HG02623 (cell line): ENCODE measurements around the gene DMD.

Experiments
- ATAC-seq: cut with Tn5 transposase; IDR thresholded peaks from one replicate; pipeline ENCODE4 v1.9.1; 2021; ENCODE audit warnings: moderate library complexity; ENCODE audit not compliant: unreplicated experiment

The DMD gene

DNA sequence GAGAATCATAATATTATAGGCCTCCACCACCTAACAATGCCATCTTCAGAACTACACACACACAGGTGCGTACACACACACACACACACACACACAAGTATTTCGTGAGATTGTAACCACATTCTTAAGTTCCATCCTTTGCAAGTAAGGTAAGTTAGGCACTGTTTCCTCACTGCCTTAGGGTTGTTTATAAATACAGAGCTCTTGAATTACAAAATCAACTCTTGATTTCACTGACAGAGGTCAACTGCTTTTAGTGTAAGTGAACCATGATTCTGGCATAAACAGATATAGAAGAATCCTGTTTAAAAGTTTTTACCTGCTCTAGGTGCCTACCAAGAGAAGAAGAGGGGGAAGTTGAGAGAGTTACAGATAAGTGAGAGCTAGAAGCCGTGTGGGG is 166.1 kb downstream of the DMD start:
- ATAC-seq: no peak

DNA sequence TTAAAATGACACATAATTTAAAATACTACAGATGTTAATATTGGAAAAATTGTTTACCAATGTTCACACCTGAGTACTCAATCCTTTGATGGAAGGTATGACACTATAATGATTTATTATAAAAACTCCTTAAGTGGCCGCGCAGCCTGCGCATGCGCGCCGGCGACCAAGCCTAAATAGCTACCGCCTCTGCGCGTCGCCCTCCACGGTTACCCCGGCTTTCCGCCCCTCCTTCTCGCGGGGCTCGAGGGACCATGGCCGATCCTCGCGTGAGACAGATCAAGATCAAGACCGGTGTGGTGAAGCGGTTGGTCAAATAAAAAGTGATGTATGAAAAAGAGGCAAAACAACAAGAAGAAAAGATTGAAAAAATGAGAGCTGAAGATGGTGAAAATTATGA is 170.2 kb downstream of the DMD start:
- no peak for ATAC-seq

DNA sequence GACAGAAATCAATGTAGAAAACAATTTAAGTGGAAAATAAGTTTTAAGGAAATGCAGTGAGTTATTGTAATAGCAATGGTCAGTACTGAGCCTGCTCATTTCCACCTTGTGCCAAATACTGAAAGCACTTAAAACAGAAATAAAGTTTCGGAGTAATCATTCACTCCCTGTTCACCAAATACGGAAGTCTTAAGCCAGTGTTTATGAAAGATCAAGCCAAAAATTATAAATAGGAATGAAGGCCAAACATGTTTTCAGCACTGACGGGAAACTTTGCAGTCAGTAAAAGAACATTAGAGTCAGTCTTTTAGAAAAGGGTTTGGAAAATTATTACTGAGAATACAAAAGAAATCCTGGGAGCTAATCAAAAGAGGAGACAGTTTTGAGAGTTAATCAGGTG is 178.6 kb downstream of the DMD start:
- no peak for ATAC-seq

DNA sequence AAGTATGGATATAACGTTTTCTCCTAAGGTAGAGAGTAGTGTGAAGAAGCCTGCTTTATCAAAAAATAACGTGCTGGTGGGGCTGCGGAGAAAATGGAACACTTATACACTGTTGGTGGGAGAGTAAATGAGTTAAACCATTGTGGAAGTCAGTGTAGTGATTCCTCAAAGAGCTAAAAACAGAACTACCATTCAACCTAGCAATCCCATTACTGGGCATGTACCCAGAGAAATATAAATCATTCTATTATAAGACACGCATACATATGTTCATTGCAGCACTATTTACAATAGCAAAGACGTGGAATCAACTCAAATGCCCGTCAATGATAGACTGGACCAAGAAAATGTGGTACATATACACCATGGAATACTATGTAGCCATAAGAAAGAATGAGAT is 196.4 kb downstream of the DMD start:
- no peak for ATAC-seq

DNA sequence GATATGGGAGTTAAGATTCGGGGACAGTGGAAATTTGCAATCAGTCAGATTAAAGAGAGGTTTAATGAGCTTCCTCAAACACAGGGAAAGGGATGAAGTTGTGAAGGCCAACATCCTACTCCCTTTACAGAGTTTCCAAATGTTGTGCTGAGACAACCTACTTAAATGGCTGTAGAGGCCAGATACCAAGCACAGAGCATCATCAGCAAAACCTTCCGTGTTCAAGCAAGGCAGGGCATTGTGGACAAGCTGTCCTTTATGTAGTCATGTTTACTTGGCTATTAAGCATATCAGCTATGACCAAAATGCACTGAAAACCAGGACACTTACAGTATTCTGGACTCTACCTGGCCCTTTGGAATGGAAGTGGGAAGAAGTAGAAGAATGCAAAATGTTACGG is 197.3 kb downstream of the DMD start:
- no peak for ATAC-seq

DNA sequence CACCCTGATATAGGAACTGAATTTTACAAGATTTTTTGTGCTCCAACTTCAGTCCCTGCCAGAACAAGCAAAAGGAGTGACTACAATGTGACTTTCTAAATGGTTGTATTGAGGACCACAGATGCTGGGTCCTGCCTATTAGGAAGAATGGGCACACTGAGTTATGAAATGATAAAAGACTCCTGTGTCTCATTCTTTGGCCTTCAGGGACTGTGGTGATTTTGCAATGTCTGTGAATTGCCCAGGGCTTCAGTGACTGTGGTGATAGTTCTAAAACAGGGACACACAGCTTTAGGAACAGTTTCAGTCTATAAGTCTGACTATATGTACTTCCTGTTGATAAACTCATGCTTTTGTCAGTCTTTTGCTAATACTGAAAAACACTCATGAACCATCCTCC is 210.2 kb downstream of the DMD start:
- no peak for ATAC-seq

DNA sequence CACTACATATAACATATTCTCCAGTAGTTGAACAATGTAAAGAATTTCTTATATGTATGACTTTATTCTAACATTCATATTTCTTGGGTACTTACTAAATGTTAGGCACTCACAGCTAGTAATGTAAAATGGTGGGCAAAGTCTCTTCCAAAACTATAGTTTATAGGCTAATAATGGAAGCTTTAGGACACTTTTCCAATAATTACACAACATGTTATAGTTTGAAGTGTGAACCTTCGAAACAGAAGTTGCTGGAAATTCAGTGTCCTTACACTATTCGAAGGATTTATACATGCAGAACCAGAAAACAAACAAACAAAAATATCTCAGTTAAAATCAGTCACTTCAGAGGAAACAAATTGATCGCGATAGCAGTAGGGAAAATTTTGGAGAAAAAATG is 212.6 kb downstream of the DMD start:
- no peak for ATAC-seq

DNA sequence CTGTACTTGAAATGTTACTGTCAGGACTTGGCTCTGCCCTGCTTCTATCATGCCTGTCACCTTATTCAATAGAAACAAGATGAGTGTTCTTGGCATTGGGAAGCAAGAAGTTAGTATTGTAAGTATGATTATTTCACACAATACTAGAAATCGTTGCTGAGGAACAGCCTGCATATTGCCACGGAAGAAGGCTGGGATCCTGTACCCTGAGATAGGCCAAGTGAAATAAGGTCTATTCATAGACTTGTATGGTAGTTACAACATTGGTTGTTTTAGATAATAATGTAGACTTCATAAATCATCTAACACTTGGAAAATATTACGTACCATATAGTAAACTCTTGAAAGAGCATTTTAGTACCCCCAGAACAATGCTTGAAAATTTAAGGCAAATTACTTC is 215.9 kb downstream of the DMD start:
- ATAC-seq: no peak

DNA sequence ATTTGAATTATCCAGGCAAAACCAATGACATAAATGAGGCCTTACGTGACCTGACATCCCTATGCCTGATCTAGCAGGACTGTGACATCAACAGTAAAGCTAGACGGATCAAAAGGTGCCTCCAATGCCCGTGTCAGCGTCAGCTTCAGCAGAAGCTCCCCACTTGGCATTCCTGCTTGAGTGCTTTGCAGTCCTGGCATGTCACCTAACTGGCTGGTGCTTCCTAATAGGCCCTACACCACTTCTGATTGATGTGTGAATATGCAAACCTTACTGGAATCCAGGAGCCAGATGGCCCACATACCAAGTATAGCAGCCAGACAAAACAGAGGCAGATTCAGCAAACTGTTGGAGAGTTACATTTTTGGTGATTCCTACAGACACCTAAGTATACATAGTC is 224.2 kb downstream of the DMD start:
- no peak for ATAC-seq

DNA sequence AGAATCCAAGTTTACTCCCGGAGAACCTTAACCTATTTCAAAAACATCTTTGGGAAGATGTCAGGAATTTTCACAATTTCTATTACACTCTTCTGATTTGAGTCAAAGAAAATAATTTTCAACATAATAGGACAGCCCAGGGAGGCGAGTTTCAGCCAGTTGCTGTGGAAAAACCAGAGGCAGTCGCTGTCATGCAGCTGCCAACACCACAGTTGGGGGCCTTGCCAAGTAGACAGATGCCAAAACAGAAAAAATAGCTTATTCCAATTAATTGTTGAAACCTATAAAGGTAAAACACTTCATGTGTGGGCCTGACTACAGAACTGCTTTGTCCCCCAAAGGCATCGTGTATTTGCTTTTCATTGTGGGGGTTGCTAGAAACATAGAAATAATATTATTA is 225.8 kb downstream of the DMD start:
- ATAC-seq: no peak

DNA sequence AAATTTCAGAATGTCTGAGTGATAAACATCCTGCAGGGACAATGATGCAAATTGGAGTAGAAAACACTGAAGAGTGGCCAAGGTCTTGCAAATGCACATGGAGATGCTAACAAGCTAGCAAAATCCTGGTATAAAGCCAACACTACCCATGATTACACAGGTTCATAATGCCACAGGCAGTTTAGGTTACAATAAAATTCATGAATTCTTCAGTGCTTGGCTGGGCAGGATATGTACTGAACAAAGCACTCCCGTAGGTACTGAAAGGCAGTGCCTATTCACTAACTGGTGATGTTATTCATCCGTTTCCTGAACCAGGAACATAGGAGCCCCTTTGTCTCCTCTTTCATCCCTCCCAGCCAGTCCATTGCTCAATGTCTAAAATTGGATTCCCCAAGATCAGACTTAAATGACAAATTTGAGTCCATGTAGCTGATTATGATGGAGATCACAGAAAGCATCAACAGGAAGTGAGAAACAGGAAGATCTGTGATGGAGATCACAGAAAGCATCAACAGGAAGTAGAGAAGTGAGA is 244.5 kb downstream of the DMD start:
- ATAC-seq: no peak

DNA sequence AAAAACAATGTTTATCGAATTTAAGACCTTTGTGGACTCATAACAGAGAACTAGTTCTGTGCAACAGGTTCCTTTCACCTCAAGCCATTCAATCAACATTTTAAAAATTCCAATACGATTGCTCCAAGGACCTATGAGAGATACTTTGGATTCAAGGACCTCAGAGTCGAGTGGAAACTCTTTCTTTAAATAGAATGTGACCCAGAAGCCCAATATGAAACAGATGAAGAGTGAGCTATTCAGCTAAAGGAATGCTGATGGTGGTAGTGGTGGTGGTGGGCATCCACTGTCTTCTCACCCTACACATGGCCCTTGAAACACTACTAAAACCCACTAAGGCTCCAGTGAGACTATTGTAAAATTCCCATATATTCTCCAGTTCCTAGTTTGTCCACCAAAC is 257.2 kb downstream of the DMD start:
- ATAC-seq: no peak

DNA sequence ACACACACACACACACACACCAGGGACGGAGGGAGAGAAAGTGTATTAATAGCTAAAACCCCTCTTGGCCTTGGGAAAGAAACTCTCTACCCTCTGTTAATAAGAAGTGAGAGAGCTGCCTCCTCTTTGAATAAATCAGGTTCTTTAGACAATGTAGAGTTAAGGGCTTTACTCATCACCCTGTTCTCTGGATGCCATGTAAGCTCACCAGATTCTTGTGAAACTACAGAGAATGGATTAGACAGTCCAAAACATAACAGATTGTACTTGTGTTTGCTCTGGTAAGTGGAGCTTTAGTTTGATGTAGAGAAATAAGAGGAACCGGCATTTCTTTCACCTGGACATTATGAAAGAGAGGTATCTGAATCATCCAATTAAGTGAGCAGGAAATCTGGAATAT is 263.2 kb downstream of the DMD start:
- no peak for ATAC-seq

DNA sequence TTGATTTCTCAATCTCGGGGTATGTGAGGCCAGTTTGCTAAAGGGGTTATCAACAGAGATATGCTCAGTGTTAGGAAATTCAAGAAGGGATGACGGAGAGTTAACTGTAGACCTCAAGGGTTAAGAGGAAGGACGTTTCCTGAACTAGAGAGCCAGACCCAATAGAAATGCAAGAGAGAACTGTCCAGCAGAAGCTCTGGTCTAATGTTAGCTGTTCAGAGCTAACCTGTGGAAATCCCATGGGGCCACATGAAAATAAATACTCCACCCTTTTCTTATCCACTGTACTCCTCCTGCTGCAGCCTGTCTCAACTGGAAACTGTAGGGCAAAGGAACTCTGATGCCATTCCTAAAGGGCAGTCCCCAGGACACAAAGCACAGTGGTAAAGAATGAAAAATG is 274.3 kb downstream of the DMD start:
- no peak for ATAC-seq

DNA sequence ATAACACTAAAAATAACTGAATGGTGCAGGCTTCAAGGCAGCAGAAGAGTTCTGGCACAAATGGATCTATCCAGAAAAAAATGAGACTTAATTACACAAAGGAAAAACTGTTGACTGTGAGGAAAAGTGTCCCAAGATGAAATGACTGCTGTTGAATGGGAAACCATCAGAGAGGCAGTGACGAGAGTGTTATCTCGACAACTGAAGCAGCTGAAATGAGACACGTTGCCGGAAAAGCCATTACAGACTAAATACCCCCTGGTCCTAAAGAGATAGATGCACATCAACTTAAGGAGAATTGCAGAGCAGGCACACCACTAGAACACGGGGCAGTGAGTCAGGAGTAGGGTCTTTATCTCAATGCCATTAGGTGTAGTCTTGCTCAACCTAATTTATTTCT is 277.8 kb downstream of the DMD start:
- ATAC-seq: no peak

DNA sequence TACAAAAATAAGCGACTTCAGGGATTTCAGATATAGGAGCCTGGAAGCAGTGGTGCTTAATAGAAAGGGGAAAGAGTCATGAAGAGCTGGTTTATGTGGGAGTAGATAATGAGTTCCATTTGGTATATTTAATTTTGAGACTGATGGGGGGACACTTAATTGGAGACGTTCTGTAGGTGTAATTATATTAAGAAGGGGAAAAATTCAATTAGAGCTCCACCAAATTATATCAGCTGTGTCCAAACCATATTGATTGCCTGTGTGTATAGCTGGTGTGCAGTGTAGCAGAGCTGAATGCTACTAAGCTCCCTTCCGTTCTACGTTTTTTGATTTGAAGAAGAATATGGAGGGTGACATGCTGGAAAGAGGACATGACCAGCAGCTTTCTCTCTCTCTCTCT is 282.3 kb downstream of the DMD start:
- no peak for ATAC-seq

DNA sequence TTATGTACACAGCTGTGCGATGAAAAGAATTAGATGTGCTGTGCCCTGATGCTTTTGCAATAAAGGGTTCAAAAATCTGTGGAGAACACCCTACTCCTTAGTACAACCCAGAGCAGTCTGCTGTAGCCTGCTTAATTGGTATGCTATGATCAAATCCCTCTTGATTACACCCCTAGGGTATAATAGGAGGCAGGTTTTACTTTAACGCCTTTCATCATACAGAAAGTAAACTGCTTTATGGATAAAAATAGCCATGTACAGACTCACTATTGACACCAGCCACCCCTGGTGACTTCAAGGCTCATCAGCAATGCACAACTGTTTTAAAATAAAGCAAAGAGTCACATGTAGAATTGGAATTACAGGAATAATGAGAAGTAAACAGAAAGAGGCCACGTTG is 315.3 kb downstream of the DMD start:
- no peak for ATAC-seq

DNA sequence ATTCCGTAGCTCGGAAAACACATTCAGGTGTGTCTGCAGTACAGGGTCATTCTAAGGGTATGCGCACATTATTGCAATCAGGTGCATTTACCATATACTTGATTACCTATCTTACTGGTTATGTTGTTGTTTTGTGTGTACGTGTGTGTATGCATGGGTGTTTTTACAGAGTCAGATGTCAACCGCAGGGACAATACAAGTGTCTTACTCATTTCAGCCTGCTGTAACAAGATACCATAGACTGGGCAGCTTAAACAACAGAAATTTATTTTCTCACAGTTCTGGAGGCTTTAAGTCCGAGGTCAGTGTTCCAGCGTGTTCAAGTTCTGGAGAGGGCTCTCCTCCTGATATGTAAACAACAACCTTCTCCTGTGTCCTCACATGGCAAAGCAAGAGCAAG is 316.7 kb downstream of the DMD start:
- ATAC-seq: no peak

DNA sequence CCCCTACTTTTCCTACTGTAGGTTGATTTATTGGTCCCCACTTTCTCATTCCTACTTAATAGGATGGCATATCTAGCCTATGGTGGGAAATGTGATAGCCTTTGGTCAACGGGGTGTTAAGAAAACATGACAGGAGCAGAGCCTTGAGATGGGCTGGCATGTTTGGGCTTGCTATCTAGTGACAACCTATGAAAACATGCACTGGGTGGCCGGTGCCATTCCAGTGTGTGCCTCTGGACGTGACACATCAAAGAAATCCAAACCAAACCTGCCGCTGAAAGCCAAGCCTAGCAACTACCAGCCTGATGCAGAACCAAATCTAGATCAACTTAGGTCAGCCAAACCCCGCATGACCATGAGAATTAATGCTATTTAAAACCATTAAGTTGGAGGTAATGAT is 317.6 kb downstream of the DMD start:
- ATAC-seq: no peak

DNA sequence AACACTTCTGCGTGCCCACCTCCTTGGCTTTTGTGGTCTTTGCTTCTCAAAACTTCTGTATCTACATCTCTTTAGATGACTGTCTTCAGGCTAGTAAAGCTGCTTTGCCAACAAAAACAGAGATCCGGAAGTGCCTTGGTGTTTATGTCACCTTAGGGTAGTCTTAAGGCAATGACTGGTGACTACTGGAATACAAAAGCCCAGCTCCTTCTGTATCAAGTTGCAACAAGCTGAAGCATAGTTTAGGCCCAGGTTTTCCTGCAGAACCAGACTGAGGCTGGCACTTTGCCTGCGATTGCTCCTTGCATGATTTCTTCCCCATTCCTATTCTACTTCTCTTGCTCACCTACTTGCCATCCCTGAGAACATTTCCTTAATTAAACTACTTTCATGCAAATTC is 333.8 kb downstream of the DMD start:
- no peak for ATAC-seq

DNA sequence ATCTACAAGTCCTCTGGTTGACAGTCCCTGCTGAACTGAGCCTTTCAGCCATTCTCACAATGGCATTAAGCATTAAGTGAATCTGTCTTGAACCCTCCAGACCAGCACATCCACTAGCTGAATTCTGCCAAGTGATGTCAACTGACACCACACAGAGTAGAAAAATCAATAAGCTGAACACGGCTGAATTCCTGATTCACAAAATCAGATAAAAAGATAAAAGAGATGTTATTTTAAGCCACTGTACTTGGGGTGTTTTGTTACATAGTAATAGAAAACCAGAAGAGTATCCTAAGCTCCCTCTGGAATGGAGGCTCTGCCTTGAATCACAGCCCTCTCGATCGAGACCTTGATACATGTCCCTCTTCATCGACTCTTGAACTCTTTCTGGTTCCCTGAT is 336.5 kb downstream of the DMD start:
- no peak for ATAC-seq

DNA sequence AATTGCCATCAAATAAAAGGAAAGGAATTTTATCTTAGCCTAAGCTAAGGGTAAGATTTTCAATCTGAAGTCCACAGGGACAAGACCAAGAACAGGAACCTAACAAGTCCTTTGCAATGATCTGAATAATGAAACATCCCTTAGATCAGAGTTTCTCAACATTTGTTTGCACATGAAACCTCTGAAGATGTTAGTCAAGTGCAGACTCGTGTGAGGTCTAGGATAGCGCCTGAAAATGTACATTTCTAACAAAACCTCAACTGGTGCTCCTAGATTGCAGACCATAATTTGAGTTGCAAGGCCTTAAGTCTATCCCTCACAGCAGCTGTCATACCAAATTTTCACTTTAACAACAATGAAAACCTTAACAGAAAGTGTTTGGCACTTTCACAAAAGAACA is 337.6 kb downstream of the DMD start:
- no peak for ATAC-seq

DNA sequence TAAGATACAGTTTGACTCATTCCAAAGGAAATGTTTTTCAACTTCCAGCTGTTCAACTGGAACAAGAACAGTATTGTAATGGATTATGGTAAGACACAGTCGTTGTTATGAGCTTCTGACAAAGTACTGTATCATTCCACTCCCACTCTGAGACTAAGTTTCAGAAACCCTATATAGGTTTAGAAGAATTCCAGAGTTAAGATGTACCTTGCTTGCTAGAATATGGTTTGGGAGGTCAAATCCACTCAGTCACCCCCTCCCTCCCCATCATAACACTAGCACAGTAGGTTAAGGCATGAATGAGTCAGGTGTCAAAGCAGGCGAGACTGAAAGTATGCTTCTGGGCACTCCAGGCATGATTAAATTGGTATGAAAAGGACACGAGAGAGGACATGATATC is 339.7 kb downstream of the DMD start:
- no peak for ATAC-seq

DNA sequence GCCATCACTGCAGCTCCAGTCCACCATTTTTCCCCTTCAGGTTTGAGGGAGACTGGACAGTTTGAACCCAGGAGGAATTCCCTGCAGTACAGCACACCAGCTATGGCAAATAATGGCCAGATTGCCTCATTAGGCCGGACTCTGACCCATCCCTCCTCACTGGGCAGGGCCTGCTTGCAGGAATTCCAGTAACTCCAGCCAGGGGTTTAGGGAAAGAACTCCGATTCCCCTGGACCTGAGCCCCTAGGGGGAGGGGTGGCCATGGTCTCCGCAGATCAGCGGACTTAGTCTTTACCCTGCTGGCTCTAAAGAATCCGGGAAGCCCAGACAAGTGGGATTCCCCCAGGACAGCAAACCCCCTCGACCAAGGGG is 342.8 kb downstream of the DMD start:
- ATAC-seq: no peak
